ENCODE data around the gene ZNF385C. TPM values are rescaled to one million over a fixed set of nuclear protein-coding genes. Genes with fewer than 3 reads are reported as not detected.

The ZNF385C gene
- total RNA-seq, 1 experiment from 2014 or later: 2.8 TPM

DNA sequence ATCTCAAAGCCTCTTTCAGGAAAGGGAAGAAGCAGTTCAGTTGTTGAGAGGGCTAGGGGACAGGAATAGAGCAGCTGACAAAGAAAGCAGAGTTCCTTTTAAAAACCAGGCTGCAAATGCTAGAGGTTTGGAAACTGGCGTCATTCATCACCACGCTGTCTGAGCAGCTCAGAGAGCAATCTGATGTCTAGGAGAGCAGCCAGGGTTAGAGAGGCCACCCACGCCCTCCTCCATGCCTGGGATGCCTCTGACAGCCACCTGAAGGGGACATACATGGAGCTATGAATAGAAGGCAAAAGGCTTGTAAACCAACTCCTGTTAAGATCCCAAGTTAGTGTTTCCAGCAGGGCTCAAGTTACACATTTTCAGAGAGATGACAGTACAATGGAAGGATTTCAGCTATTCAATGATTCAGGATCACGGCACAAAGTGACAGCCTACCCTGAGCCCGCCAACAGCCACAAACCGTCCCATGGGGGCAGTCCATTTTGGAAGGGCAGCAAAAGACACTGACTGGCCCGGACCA is 44.2 kb upstream of the ZNF385C start:
- no peak overlapping the region for H3K18ac ChIP-seq (ENCODE audit: insufficient read length, low read depth, low read length)
- H4K5ac ChIP-seq (ENCODE audit: insufficient read length, low read depth, low read length): no peak overlapping the region
- Mint-ChIP-seq H3K4me1 (peaks cover 9 to 17% of the 10 kb centered on the region in 2 experiments; a peak in 3 of 4 replicates), H3K4me3 (no peak overlapping the region), H3K27ac (peak overlapping the region in 2 of 3 experiments; percentile 58 to 68; a peak in 3 of 7 replicates), H3K36me3 (ENCODE audit: insufficient read depth in 1 of 3, low read depth in 3 of 3) (peaks cover 5 to 43% (median 6%) of the 10 kb centered on the region in 3 experiments; a peak in 6 of 7 replicates), H3K27me3 (ENCODE audit: low read depth) (no peaks in the 10 kb centered on the region), H3K9me3 (no peaks in the 10 kb centered on the region)
- TF ChIP-seq, protein P1, sequence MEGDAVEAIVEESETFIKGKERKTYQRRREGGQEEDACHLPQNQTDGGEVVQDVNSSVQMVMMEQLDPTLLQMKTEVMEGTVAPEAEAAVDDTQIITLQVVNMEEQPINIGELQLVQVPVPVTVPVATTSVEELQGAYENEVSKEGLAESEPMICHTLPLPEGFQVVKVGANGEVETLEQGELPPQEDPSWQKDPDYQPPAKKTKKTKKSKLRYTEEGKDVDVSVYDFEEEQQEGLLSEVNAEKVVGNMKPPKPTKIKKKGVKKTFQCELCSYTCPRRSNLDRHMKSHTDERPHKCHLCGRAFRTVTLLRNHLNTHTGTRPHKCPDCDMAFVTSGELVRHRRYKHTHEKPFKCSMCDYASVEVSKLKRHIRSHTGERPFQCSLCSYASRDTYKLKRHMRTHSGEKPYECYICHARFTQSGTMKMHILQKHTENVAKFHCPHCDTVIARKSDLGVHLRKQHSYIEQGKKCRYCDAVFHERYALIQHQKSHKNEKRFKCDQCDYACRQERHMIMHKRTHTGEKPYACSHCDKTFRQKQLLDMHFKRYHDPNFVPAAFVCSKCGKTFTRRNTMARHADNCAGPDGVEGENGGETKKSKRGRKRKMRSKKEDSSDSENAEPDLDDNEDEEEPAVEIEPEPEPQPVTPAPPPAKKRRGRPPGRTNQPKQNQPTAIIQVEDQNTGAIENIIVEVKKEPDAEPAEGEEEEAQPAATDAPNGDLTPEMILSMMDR (conservative IDR thresholded peaks at IDR 0.05): no peak
- H4K91ac ChIP-seq (ENCODE audit: insufficient read length, low read depth, low read length): no peak overlapping the region
- no peak overlapping the region for H2BK120ac ChIP-seq (ENCODE audit: low read depth, low read length, poor library complexity, severe bottlenecking)
- no peak overlapping the region for H3K4me2 ChIP-seq (ENCODE audit: insufficient read depth, insufficient read length, low read length)
- H2BK12ac ChIP-seq (ENCODE audit: insufficient read length, low read depth, low read length): no peak overlapping the region
- H2AFZ ChIP-seq (ENCODE audit: low read length): no peak overlapping the region
- no peak for DNase-seq
- no peak overlapping the region for H3K27ac ChIP-seq (ENCODE audit: insufficient read length, low read depth, low read length)
- no peak overlapping the region for H3K14ac ChIP-seq (ENCODE audit: insufficient read depth, low read length)
- no peaks in the 10 kb centered on the region for H3K9me3 ChIP-seq (ENCODE audit: control insufficient read depth, low read depth, low read length)
- H3K79me1 ChIP-seq (ENCODE audit: insufficient read depth, low read depth, low read length, poor library complexity, severe bottlenecking): peaks cover 13% of the 10 kb centered on the region
- no peak overlapping the region for H4K8ac ChIP-seq (replicated peaks; ENCODE audit: insufficient read length, low read depth, low read length)
- peaks cover 4% of the 10 kb centered on the region; the same call in 1 of the 2 replicates for H3K79me2 ChIP-seq (ENCODE audit: insufficient read depth, low read length)
- no peak overlapping the region for H2BK5ac ChIP-seq (ENCODE audit: insufficient read length, low read length)
- H3K4ac ChIP-seq (ENCODE audit: low read depth, low read length): no peak overlapping the region
- H3K9ac ChIP-seq (ENCODE audit: extremely low read depth, insufficient read length, low read length): no peak overlapping the region
- no peak overlapping the region for H3K23ac ChIP-seq (ENCODE audit: insufficient read length, low read depth, low read length)
- H3K4me1 ChIP-seq (ENCODE audit: insufficient read depth, low read length): no peaks in the 10 kb centered on the region
- WGBS (ENCODE audit: extremely low coverage, insufficient read length, low lambda C conversion rate): no CpG with 5 or more reads among the region's 7 CpGs
- no peak overlapping the region for H2AK5ac ChIP-seq (ENCODE audit: insufficient read length, low read length)
- no peak overlapping the region; the same call in 1 of the 2 replicates for H2BK15ac ChIP-seq (ENCODE audit: low read depth, low read length)
- H3K56ac ChIP-seq (ENCODE audit: insufficient read length, low read depth, low read length): no peak overlapping the region
- peaks cover 5% of the 10 kb centered on the region for H3K23me2 ChIP-seq (ENCODE audit: insufficient read length, low read depth, low read length, poor library complexity, severe bottlenecking)
- H3T11ph ChIP-seq (ENCODE audit: low read length): no peak overlapping the region
- no peaks in the 10 kb centered on the region for H4K20me1 ChIP-seq (ENCODE audit: control insufficient read depth, insufficient read depth, insufficient read length)
- no peaks in the 10 kb centered on the region for H3K27me3 ChIP-seq (ENCODE audit: insufficient read depth, low read length)
- H2BK20ac ChIP-seq (ENCODE audit: low read depth, low read length, poor library complexity, severe bottlenecking): no peak overlapping the region

All from H9 (cell line).